Ishikawa (cell line): ENCODE results near the gene RCE1.

Experiments used
- CEBPB ChIP-seq: IDR thresholded peaks from 2 replicates; pipeline ENCODE4 v1.6.1; 2012
- CREB1 ChIP-seq: IDR thresholded peaks from 2 replicates; pipeline ENCODE4 v1.6.1; 2012; ENCODE audit warnings: low read depth
- EGR1 ChIP-seq: IDR thresholded peaks from 2 replicates; pipeline ENCODE4 v1.6.1; 2012
- EP300 ChIP-seq: IDR thresholded peaks from 2 replicates; pipeline ENCODE4 v1.6.1; 2012; ENCODE audit warnings: borderline replicate concordance
- FOXM1 ChIP-seq: IDR thresholded peaks from 2 replicates; pipeline ENCODE4 v1.6.1; 2012; ENCODE audit warnings: low read depth, borderline replicate concordance
- NFIC ChIP-seq: IDR thresholded peaks from 2 replicates; pipeline ENCODE4 v1.6.1; 2012
- RAD21 ChIP-seq: IDR thresholded peaks from 2 replicates; pipeline ENCODE4 v1.6.1; 2012; ENCODE audit warnings: low read depth
- TAF1 ChIP-seq: IDR thresholded peaks from 2 replicates; pipeline ENCODE4 v1.6.1; 2012; ENCODE audit warnings: low read depth, mild to moderate bottlenecking
- TCF12 ChIP-seq: IDR thresholded peaks from 2 replicates; pipeline ENCODE4 v1.6.1; 2012; ENCODE audit warnings: low read depth
- TEAD4 ChIP-seq: IDR thresholded peaks from 2 replicates; pipeline ENCODE4 v1.6.1; 2012
- YY1 ChIP-seq: IDR thresholded peaks from 2 replicates; pipeline ENCODE4 v1.6.1; 2012; ENCODE audit warnings: low read depth
- ZBTB7A ChIP-seq: IDR thresholded peaks from 2 replicates; pipeline ENCODE4 v1.6.1; 2012; ENCODE audit warnings: low read depth
- TF ChIP-seq, protein P1 (sequence below): IDR thresholded peaks from 2 replicates; pipeline ENCODE4 v1.6.1; 2012
- TF ChIP-seq, protein P2 (sequence below): IDR thresholded peaks from 2 replicates; pipeline ENCODE4 v1.6.1; 2012; ENCODE audit warnings: low read depth, mild to moderate bottlenecking
- TF ChIP-seq, protein P3 (sequence below): IDR thresholded peaks from 2 replicates; pipeline ENCODE4 v1.6.1; 2012

RCE1 gene

DNA sequence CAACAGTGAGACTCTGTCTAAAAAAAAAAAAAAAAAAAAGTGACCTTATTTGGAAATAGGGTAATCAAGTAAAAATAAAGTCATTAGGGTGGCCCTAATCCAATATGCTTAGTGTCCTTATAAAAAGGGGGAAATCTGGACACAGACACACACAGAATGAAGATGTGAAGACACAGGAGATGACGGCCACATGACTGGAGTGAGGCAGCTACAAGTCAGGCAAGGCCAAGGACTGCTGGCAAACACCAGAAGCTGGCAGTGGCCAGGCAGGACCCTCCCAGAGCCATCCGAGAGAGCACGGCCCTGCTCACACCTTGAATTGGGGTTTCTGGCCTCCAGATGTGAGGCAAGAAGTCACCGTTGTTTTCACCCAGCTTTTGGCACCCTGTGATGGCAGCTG is 42.2 kb downstream of the RCE1 start:
- TF ChIP-seq EP300: no peak
- TF ChIP-seq, protein P1, sequence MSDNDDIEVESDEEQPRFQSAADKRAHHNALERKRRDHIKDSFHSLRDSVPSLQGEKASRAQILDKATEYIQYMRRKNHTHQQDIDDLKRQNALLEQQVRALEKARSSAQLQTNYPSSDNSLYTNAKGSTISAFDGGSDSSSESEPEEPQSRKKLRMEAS: no peak

DNA sequence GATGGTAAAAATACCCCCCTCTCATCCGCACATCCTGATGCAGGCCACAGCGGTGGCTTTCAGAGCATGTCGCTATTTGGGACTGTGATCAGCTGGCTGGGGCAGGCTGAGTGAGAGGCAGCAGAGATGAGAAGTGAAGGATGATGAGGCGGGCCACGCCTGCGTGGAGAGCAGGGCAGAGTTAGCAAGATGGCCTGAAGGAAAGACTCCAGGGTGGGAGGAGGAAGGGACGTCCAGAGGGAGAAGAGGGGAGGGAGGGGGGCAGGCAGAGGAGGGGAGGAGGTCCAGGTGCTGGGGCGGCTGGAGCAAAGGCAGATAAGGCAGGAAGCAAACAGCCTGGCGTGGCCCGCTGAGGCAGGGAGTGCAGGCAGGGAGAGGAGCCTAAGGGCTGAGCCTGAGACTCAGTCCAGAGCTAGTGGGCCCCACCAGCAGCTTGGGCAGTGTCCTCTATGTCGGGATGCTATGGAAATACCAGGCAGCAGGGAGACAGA is 42.8 kb downstream of the RCE1 start:
- TF ChIP-seq FOXM1: no peak
- no peak for TF ChIP-seq EGR1
- TF ChIP-seq, protein P1: no peak
- TF ChIP-seq CREB1: no peak
- TF ChIP-seq TEAD4: no peak
- TF ChIP-seq TAF1: no peak
- no peak for TF ChIP-seq NFIC
- TF ChIP-seq ZBTB7A: no peak
- TF ChIP-seq EP300: no peak
- TF ChIP-seq RAD21: no peak

DNA sequence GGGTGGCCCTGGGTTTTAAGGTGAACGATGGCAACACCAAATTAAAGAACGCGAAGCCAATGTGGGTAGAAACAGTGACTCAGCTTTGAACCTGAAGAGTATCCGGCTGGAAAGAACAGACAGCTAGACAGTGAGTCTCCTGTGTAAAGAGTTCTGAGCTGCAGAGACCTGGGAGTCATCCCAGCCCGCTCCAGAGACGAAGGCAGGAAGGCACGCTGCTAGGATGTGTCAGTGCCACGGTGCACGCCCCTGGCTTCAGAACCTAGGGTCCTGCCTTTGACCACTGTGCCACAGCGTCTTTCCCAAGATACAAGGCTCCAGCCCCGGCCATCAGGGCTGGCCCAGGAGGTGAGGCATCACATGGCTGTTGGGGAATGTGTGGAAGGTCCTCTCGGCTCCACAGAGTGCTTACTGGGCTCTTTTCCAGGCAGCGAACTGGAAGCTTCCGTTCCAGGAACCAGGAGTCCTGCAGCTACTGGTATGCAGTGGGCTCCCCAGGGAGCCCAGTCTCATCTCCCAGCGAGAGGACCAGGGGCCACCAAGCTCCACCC is 43.5 kb downstream of the RCE1 start:
- TF ChIP-seq CEBPB (no peak), TEAD4 (peak; percentile 94), TCF12 (peak; percentile 76; the same call in 1 of the 2 replicates), TAF1 (peak; percentile 19; the same call in 1 of the 2 replicates), NFIC (peak; percentile 90), EP300 (peak; percentile 81), FOXM1 (peak; percentile 55), YY1 (peak; percentile 20; the same call in 1 of the 2 replicates), CREB1 (no peak), RAD21 (peak; percentile 4; the same call in 1 of the 2 replicates), ZBTB7A (no peak), EGR1 (no peak)
- TF ChIP-seq, protein P2, sequence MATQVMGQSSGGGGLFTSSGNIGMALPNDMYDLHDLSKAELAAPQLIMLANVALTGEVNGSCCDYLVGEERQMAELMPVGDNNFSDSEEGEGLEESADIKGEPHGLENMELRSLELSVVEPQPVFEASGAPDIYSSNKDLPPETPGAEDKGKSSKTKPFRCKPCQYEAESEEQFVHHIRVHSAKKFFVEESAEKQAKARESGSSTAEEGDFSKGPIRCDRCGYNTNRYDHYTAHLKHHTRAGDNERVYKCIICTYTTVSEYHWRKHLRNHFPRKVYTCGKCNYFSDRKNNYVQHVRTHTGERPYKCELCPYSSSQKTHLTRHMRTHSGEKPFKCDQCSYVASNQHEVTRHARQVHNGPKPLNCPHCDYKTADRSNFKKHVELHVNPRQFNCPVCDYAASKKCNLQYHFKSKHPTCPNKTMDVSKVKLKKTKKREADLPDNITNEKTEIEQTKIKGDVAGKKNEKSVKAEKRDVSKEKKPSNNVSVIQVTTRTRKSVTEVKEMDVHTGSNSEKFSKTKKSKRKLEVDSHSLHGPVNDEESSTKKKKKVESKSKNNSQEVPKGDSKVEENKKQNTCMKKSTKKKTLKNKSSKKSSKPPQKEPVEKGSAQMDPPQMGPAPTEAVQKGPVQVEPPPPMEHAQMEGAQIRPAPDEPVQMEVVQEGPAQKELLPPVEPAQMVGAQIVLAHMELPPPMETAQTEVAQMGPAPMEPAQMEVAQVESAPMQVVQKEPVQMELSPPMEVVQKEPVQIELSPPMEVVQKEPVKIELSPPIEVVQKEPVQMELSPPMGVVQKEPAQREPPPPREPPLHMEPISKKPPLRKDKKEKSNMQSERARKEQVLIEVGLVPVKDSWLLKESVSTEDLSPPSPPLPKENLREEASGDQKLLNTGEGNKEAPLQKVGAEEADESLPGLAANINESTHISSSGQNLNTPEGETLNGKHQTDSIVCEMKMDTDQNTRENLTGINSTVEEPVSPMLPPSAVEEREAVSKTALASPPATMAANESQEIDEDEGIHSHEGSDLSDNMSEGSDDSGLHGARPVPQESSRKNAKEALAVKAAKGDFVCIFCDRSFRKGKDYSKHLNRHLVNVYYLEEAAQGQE: no peak
- TF ChIP-seq, protein P3, sequence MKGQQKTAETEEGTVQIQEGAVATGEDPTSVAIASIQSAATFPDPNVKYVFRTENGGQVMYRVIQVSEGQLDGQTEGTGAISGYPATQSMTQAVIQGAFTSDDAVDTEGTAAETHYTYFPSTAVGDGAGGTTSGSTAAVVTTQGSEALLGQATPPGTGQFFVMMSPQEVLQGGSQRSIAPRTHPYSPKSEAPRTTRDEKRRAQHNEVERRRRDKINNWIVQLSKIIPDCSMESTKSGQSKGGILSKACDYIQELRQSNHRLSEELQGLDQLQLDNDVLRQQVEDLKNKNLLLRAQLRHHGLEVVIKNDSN: peak; percentile 85
- TF ChIP-seq, protein P1: peak; percentile 86

DNA sequence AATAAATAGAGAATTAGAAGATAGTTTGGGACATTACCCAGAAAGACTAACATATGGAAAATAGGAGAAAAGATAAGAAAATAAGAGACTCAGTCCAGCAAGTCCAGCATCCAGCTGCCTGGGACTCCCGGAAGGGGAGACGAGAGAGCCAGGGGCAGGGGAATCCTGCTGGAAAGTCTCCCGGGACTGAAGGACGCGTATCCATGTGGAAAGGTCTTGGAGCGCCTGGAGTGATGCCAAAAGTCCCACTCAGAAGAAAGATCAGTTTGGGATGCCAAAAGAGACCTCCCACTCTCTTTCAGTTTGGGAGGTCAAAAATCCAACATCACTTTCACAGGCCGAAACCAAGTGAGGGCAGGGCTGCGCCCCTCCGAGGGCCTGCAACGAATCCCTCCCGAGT is 44.3 kb downstream of the RCE1 start:
- TF ChIP-seq NFIC (no peak), RAD21 (no peak), TAF1 (no peak), EGR1 (no peak), CEBPB (no peak), TEAD4 (no peak), CREB1 (no peak), YY1 (no peak), TCF12 (no peak), EP300 (no peak), ZBTB7A (no peak), FOXM1 (no peak)
- TF ChIP-seq, protein P1: no peak
- TF ChIP-seq, protein P3: no peak
- TF ChIP-seq, protein P2: no peak

DNA sequence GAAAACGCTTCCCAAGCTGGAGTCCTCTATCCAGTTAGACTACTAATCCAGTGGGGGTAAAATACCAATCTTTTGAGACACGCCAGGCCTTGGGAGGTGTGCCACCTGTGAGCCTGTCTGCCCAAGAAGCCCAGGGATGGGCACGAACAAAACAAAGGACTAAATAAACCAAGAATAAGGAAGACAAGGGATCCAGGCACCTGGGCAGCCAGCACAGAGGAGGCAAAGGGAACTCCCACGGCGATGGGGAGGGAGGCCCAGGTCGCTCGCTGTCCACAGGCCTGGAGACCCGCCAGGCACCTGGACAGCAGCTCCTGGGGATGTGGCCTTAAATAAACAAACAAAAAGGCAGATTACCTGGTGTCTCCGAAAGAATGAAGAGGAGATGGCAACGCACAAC is 45.0 kb downstream of the RCE1 start:
- TF ChIP-seq, protein P2: no peak
